ENCODE measurements around the gene TUFT1.

- TF ChIP-seq CTCF (IDR thresholded peaks at IDR 0.05): no peak
- no peak for TF ChIP-seq POLR2A (IDR thresholded peaks at IDR 0.05)
These were observed 89.2 kb downstream of the TUFT1 start for GRCh38 chr1:151629278-151629677.

All from stomach (tissue), 4 donors.